Measurements from ENCODE around the gene PACS2.
"Not testable (repeated sequence)": the region's sequence is repeated elsewhere in the genome, so short reads cannot be mapped to it uniquely, and the experiment has no call there.

PACS2 gene

DNA sequence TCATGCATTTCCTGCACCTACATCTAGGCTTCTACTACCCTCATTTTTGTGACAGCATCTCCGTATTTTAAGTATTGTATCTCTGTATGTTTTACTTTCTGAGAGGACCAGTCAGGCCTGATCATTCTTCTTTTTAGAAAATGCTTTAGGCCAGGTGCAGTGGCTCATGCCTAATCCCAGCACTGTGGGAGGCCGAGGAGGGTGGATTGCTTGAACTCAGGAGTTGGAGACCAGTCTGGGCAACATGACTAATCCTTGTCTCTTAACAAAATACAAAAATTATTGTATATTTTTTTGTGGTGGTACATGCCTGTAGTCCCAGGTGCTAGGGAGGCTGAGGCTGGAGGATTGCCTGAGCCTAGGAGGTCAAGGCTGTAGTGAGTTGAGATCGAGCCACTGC, 36.9 kb downstream of the PACS2 start:
- no peak for DNase-seq (ENCODE audit: low read depth)

DNA sequence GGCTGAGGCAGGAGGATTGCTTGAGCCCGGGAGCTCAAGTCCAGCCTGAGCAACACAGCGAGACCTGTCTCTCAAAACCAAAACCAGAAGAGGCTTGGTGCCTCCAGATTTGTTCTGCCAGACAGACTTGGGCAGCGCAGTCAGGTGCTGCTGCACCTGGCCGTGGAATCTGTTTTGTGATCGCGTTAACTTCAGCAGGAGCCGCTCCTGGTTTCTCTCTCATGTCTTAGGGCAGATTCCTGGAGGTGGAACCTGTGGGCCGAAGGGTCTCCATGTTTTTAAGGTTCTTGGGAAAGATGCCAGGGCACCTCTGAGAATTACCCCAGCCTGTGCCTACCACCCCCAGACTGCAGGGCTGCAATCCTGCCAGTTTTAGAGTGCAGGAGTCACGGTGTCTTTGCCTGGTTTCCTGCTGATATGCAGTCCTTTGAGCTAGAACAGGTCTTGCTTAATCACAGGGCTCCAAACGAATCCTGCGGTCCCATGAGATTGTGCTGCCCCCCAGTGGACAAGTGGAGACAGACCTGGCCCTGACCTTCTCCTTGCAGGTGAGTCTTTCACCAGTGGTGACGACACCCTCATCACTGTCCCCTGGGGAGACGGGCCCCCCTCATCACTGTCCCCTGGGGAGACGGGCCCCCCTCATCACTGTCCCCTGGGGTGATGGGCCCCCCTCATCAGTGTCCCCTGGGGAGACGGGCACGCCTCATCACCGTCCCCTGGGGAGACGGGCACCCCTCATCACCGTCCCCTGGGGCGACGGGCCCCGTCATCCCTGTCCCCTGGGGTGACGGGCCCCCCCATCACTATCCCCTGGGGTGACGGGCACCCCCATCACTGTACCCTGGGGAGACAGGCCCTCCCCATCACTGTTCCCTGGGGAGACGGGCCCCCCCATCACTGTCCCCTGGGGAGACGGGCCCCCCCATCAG, 37.6 kb downstream of the PACS2 start:
- peak; percentile 45 for DNase-seq (ENCODE audit: low read depth)

DNA sequence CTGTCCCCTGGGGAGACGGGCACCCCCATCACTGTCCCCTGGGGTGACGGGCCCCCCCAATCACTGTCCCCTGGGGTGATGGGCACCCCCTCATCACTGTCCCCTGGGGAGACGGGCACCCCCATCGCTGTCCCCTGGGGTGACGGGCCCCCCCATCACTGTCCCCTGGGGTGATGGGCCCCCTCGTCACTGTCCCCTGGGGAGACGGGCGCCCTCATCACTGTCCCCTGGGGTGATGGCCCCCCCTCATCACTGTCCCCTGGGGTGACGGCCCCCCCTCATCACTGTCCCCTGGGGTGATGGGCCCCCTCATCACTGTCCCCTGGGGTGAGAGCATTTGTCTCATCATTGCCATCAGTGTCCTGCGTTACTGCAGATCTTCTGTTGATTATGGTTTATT, 38.6 kb downstream of the PACS2 start:
- DNase-seq (ENCODE audit: low read depth), result no peak

DNA sequence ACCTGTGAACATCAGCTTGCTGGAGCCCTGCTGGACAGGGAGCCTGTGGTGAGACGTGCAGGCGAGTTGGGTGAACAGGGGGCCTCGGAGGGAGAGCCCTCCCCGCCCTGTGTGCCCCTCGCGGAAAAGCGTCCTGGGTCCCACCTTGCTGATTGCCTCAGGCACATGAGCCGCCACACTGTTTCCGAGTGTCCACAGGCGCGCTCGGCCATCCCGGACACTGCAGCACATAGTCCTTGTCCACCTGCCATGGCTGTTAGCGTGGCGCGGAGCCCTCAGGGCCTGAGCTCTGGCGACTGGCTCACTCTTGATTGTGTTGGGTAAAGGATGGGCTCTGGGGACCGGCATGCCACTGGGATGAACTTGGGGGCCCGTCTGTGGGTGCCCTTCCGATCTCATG, 40.0 kb downstream of the PACS2 start:
- DNase-seq (ENCODE audit: low read depth), result no peak

DNA sequence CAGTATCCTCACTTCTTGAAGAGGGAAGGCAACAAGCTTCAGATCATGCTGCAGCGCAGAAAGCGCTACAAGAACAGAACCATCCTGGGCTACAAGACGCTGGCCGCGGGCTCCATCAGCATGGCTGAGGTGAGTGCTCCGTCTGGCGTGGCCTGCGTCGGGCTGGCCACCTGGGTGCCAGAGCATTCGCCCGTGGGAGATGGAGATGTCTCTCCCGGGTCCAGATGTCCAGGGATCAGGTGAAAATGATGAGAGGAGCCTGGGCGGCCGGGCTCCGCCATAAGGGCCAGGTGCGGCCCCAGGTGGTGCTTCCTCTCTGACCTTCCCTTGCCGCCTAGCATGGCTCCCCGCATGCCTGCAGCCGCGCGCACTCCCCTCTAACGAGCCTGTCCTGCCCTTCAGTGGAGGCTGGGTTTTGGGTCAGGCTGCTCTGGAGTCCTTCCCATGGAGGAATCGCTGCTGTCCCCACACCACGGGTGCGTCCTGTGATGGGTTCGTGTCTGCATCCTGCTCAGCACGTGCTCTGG, 40.6 kb downstream of the PACS2 start:
- no peak for DNase-seq (ENCODE audit: low read depth)

DNA sequence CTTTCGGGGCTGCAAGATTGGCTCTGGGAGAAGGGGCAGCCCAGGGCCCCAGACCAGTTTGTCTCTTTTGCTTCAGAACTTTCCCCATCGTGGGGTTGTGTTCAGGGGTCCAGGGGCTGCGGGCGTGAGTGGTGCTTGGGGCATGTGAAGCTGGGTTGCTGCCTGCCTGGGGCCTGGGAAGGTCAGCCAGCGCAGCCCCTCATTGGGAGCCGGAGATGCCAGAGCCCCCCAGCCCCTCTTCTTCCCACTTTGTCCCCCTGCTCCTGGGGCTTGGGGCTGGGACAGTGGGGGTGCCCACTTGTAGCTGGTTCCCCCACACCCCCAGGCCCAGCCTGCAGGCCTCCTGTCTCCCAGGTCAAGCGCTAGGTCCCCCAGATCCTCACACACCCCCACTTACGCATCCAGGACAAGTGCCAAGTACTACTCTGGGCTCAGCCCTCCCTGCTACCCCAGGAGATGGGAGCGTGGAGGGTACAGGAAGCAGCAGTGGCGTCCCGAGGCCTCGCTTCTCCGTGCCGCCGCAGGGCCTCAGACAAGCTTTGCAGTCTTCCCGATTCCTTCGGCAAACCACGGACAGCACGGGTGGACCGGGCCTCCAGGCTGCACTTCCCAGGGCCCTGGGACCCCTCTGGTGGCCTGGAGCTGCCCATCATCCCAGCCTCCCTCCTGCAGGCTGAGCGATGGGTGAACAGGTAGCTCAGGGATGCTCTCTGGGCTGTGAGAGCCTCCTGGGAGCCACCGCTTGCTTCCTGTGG, 41.5 kb downstream of the PACS2 start:
- DNase-seq (ENCODE audit: low read depth), result no peak

DNA sequence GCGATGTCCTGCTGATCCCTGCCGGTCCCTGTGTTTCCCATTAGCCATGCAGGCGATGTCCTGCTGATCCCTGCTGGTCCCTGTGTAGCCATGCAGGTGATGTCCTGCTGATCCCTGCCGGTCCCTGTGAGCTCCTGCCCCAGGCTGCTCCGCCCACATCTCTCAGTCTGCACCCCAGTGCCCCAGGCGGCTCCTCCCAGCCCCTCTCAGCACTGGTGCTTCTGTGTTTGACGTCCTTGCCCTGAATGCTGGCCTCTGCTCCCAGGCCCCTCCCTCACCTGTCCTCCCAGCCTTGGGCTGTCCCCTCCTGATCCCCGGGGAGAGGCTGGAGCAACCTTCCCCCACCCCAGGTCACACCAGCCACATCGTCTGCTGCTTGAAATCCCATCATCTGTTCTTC, 42.4 kb downstream of the PACS2 start:
- DNase-seq (ENCODE audit: low read depth), result no peak

DNA sequence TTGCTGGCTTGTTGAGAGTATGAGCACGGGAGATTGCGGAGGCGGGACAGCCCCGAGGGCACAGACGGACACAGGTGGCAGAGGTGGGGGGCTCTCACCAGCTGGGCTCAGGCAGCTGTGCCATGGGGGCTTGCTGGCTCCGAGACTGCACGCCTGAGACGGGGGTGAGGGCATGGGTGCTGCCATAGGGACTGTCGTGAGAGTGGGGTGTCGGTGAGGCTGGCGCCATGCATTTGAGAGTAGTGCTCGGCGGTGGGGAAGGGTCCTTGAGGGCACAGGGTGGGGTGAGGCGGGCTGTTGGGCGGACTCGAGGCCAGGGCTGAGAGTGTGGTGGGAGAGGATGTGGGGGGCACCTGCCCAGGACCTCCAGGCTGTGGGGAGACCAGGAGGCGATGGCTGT, 43.1 kb downstream of the PACS2 start:
- no peak for DNase-seq (ENCODE audit: low read depth)

DNA sequence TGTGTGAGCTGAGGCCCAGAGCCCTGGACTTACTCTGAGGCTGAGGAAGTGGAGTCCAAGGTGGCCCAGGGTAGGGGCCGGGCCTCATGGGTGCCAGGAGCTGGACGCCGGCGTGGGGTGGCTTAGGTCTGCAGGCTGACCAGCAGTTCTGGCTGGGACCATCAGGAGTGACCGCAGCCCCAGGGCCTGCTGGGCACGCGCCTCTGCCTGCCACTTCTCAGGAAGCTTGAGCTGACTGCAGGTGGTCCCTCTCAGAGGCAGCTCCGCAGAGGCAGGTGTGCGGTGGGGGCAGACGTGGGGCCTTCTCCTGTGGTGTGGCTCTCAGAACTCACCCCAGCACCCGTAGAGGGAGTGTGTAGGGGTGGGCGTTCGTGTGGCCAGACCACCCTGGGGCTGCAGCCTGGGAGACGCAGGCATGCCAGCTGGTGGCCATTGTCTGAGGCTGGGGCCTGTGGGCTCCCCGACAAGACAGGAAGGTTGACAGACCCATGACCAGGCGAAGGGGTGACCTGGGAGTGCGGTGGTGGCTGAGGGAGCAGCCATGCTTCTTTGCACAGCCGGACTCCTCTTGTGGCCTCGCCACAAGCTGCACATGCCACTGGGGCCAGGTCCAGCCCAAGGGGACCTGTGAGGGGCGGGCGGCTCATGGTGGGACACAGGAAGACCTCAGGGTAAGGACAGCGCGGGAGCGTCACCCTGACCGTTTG, 43.7 kb downstream of the PACS2 start:
- no peak for DNase-seq (ENCODE audit: low read depth)

DNA sequence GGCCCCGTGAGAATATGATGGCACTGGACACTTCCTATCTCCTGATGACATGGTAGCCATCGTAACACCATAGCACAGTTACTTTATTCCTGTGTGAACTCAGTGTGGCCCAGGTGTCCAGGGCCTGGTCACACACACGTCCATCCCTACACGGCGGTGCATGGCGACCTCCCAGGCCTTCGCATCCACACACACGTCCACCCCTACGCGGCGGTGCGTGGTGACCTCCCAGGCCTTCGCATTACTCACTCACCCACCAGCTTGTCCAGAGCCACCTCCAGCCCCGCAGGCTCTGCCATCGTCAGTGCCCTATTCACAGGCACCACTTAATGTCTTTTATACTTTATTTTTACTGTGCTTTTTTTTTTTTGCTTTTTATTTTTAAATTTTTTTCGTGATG, 44.4 kb downstream of the PACS2 start:
- DNase-seq (ENCODE audit: low read depth), result no peak

DNA sequence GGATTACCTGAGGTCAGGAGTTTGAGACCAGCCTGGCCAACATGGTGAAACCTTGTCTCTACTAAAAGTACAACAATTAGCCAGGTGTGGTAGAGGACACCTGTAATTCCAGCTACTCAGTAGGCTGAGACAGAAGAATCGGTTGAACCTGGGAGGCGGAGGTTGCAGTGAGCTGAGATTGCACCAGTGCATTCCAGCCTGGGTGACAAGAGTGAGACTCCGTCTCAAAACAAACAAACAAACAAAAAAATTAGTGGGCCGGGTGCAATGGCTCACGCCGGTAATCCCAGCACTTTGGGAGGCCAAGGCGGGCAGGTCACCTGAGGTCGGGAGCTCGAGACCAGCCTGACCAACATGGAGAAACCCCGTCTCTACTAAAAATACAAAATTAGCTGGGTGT, 46.9 kb downstream of the PACS2 start:
- DNase-seq (ENCODE audit: low read depth), result not testable (repeated sequence)

DNA sequence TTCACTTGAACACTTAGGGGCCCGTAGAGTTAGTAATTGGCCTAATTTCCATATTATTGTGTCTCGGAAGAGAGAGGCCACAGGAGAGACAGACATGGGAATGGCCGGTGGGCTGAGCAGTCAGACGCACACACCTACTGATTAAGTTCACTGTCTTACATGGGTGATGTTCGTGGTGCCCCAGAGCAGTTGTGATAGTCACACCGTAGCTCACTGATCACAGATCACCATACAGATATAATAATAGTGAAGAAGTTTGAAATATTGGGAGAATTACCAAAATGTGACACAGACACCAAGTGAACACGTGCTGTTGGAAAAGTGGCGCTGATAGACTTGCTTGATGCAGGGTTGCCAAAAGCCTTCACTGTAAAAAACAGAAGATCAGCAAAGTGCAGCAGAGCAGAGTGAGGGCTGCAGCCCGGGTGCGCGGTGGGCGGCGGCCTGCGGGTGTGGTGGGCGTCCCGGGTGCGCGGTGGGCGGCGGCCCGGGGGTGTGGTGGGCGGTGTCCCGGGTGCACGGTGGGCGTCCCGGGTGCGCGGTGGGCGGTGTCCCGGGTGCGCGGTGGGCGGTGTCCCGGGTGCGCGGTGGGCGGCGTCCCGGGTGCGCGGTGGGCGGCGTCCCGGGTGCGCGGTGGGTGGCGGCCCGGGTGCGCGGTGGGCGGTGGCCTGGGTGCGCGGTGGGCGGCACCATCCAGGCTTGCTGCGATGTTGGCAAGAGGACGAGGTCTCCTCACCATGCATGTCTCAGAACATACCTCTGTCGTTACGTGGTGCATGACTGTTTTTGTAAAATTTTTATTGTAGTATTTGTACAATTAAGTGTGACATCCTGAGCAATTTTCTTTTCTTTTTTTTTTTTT, 49.5 kb downstream of the PACS2 start:
- peak; percentile 51 for DNase-seq (ENCODE audit: low read depth)

DNA sequence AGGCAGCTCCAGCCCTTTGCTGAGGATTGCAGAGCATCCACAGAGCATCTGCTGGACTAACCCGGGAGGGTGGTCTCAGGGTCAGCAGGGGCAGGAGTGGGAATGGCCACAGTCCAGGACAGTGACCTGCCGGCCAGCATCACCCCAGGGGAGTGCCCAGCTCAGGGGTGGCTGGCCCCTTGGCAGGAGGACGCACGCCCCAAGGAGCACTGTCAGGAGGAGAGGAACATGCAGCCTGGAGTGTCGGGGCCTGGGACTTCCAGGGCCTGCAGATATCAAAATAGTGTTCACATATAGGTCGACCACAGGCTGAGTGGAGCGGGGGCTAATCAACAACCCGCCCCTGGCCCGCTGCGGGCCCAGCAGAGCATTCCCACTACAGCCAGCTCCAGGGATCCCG, 50.6 kb downstream of the PACS2 start:
- DNase-seq (ENCODE audit: low read depth), result no peak

DNA sequence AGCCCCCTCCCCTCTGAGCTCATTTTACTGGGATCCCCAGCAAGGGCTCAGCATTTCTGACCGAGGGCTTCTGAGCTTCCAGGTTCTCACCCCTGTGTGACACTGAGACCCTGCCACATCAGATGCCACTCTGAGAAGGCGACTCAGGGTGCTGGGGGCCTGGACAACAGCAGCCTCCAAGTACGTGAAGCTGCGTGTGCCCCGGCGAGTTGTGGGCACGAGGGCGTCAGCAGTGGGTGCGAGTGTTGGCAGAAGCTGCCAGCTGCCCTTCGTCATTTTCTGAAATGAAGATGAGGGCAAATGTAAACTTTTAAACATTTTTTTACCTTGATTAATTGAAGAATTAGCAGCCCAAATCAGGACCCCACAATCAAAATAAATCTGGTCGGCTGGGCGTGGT, 51.1 kb downstream of the PACS2 start:
- no peak for DNase-seq (ENCODE audit: low read depth)

DNA sequence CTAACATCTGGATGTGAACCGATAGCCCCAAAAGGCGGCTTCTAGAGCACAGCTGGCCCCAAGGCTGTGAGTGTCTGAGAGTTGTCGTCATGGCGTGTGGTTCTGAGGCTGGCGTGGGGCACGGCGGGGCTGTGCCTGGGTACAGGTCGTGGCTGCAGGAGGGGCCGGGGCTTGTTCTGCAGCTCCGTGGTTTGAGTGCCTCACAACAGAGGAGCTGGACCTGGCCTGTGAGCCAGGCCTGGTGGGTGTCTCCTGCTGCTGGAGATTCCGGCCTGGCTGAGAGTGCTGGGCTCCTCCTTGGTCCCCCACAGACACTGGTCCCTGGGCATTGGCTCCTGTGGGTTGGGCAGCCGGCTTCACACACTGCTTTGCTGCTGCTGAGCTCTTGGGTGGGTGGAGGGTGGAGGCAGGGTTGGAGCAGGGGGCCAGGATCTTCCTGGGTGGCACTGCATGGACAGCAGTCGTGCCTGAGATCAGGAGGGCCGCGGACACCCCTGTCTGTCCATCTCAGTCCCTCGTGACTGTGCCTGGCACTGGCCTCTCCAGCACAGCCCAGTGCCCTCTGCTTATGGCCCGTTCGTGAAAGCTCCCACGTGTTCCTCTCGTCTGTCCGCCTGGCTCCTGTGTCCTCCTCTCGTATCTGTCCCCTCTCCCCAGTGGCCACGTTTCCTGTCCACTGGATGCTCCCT, 52.0 kb downstream of the PACS2 start:
- no peak for DNase-seq (ENCODE audit: low read depth)

DNA sequence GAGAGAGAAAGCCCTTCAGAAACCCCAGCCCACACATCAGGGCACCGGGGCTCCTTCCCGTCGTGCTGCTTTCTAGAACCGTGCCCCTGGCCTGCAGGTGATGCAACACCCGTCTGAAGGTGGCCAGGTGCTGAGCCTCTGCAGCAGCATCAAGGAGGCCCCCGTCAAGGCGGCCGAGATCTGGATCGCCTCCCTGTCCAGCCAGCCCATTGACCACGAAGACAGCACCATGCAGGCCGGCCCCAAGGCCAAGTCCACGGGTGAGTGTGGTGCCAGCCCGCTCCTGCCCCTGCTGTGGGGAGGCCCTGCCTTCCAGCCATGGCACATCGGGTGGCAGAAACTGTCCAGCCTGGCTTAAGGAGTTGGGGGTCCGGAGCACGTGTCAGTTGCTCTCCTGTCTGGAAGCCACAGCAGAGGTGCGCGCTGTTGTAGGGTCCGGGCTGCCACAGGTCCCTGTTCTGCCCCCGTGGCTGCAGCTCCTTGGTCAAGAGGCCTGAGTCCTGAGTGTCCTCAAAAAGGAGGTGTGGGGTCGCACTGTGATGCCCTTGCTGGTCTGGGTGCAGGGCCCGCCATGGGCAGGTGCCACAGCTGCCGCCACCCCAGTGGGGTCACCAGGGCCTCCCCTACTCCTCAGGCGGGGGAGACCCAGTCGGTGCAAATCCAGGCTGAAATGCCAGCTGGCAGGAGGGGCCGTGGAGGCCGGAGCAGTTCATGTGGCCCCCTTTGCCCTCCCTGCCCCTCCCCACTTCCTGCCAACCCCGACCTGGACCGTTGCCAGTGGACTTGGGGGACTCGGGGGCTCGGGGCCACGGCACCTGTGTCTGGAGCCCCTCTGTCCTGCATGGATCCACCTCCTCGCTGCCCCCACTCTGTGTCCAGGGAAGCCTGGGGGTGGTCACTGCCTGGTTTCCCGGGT, 52.8 kb downstream of the PACS2 start:
- no peak for DNase-seq (ENCODE audit: low read depth)

DNA sequence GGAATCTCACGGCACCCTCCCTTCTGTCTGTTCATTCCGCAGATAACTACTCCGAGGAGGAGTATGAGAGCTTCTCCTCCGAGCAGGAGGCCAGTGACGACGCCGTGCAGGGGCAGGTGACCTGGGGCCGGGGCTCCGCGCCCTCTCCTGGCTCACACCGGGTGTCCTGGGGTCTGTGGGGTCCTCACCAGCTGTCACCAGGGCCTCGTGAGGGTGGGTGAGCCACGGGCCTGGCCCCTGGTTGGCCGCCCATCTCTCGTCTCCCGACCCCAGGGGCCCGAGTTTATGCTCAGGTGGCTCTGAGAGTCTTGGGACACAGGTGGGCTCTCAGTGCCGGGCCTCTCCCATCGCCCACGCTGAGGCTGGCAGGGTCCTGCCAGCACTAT, 53.5 kb downstream of the PACS2 start:
- DNase-seq (ENCODE audit: low read depth), result no peak

DNA sequence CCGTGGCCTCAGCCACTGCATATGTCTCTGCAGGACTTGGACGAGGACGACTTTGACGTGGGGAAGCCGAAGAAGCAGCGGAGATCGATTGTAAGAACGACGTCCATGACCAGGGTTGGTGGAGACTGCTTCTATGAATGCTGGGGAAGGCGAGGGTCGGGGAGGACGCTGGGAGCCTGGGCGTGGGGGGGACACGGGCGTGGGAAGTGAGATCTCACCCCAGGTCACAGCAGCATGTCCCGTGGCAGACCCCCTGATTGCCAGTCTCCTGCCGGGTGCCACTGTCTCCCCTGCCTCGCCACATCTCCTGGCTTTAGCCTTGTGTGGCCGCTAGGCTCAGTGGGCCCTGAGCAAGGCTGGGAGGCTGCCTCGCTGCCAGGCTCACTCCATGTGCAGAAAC, 53.9 kb downstream of the PACS2 start:
- no peak for DNase-seq (ENCODE audit: low read depth)

DNA sequence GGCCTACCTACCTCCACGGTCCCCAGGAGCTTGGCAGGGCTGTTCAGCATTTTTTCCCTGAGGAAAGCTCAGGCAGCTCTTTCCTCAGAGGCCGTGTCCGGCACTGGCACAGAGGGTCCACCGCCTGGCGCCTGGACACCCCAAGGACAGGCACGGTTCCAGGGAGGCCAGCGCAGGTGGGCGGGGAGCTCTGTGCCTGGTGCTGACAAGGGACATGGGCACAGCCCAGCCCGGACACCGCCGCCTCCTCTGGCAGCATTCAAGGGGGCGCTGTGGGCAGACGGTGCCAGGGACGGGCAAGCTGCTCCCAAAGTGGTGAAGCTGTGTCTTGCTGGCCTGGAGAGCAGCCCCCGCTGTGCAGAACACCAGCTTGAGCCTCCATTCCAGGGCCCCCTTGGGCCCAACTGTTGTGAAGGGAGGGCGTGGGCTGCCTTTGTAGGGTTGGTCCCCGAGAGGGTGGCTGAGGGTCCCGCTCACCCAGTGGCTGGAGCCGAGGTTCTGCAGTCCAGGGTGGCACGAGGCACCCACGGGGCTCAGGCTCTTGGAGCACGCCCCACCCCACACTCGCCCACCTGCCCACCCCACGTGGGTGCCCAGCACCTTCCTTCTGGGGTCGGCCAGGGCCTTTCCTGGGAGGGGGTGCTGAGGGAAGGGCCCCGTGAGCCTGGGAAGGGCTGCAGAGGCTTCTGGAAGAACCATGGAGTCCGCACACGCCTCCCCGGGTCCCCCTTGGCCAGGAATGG, 54.5 kb downstream of the PACS2 start:
- no peak for DNase-seq (ENCODE audit: low read depth)

Data from HS-5 (cell line).